Measurements from ENCODE around the gene ZFYVE28. TPM values are rescaled to one million over a fixed set of nuclear protein-coding genes. Genes with fewer than 3 reads are reported as not detected.

ZFYVE28 gene
- 6.8 TPM in 2 replicates for total RNA-seq

DNA sequence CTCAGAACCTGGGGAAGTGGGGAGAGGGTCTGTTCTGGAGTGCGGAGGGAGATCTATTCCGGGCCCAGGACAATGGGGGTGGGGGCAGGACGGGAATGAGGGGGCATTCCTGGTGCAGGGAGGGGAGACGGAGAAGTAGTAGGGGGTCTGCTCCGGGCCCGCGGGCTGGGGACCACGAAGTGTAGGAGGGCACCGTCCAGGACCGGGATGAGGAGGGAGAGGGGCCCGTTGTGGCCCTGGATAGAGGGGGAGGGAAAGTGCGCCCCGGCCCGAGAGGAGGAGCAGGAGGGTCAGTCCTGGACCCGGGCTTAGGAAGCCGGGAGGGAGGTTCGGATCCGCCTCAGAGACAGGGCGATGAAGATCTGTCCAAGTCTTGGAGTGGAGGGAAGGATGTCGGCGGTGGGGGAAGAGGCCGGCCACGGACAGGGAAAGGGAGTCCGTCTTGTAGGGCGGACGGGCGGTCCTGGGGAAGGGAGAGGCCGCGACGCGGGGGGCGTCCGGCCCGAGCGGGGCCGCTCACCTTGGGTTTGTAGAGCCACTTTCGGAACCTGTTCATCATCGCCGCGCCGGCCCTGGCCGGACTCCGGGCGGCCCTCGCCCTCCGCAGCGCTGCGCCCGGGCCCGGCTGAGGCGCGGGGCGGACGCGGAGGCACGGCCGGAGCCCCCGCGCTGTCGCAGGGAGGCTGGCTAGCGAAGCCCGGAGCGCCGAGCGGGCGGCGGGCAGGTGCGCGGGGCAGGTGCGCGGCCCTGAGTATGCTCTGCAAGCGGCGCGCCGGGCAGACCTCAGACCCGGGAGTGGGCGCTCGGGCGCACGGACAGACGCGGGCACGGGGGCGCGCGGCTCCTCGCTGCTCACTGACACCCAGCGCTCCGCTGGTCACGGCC, at the start of gene ZFYVE28:
ZFYVE28 (minus strand) TSS at position 881 of the 885 bp plus-strand sequence; CDS start at position 559, 322 bp downstream.

DNA sequence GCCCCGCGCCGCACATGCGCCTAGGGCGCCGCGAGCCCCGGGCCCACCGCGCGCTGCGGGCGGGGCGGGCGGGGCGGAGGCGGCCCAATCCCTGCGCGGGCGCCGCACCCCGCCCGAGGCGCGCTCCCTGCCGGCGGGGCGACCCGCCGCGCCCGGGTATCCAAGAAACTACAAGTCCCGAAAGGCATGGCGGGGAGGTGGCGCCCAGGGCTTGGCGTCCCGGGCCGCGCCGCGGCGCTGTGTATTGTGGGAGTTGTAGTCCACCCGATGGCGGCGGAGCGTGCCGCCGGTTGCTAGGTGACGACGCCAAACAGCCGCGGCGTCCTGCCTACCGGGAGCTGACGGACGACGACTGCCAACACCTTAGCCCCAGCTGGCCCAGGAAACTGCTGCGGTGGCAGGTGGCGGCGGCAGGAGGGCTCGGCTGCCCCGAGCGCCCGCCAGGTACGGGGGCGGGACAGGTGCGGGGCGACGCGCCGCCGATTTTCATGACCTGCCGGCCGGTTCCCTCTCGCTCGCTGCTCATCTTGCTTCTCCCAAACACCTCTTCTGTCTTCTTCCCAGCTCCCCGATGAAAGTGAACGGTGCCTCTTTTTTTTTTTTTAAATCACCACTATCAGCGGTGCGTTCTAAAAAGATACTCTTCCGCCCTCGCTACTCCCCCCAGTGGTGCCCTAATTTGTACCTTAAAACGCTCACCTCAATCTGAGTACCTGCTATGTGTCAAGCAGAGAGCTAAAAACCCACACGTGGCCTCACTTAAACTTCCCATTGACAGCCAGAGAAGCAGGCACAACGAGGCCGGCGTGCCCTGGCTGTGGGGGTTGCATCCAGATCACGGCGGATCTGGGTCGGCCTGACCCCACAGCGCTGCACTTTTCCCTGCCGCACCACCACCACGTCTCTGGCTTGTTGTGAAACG, 466 bp upstream of the ZFYVE28 start, which contains the start of gene CFAP99:
CFAP99 (plus strand) TSS at position 306 of the 922 bp plus-strand sequence.

GRCh38 chr4:2261853-2262144, 156.6 kb downstream of the ZFYVE28 start, which contains the start of gene MXD4:
Gene MXD4, minus strand, starts transcription at chr4:2262109. Its CDS starts 129 bp downstream, at chr4:2261980.

DNA sequence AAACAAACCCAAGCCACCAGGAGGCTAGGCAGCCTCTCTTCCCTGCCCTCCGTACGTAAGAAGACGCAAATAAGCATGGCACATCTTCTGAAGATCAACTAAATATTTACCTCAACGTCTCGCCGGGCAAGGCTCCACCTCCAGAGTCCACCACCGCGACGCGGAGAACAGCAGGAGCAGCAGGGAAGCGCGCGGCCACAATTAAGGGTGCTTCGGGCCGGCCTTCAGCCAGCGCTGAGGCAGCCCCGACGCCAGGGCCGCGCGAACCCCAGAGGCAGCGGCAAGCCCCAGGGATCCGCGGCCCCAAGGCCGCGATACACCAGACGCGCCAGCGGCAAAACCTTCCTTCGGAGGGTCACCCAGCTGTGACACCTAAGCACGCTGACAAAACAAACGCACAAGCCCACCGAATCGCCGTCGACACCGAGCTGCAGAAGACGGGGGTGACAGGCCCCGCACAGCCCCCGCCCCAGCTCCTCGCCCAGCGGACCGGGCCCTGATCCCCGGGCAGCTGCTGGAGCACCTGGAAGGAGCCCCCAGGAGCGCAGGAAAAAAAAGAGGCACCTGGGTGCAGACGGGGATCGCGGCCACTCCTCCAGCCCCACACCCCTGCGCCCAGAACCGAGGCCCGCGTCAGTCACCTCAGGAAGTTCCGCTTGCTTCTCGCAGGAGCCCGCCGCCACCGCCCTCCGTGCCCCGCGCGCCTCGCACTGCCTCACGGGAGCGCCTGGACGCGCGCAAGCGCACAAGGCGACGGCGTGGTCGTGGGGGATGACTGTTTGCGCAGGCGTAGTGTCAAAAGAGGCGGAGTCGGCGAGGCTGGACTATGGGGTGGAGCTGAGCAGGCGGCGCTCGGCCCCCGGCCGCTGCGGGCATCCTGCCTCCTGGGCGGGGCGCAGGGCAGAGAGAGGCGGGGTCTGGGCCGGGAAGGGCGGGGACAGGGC, 176.8 kb downstream of the ZFYVE28 start, which contains the start of the genes HAUS3 and POLN:
HAUS3 (minus strand) TSS at position 712 of the 944 bp plus-strand sequence. CDS start 1,175 bp downstream, outside the sequence.
POLN (minus strand) TSS at position 712 of the 944 bp plus-strand sequence. CDS start 12,890 bp downstream, outside the sequence.

Other genes starting within 250 kb of the ZFYVE28 start
- 4.6 and 5.3 TPM in 2 replicates for gene HAUS3, start 176.5 kb downstream of the ZFYVE28 start, total RNA-seq
- gene POLN, start 176.5 kb downstream of the ZFYVE28 start, total RNA-seq, result 1.1 and 1.9 TPM in 2 replicates
- 93.1 and 94.6 TPM in 2 replicates for gene MXD4, start 156.5 kb downstream of the ZFYVE28 start, total RNA-seq
- not detected in 2 replicates for gene CFAP99, start 310 bp upstream of the ZFYVE28 start, total RNA-seq
- 47.0 and 53.0 TPM in 2 replicates for gene RNF4, start 50.5 kb upstream of the ZFYVE28 start, total RNA-seq
- 12.7 and 16.9 TPM in 2 replicates for gene FAM193A, start 118.0 kb upstream of the ZFYVE28 start, total RNA-seq

Measured in pericardium fibroblast (primary cell).